Neural progenitor cell (in vitro differentiated cells): ENCODE data around the gene CDH23. TPM values are rescaled to one million over a fixed set of nuclear protein-coding genes. Genes with fewer than 3 reads are reported as not detected.
A peak's percentile ranks its signal among the peaks of the same experiment; 100 is the strongest.

Experiments used
- DNase-seq: peaks from one replicate; pipeline ENCODE4 v3.0.0-alpha.2; 2016; ENCODE audit warnings: low spot score
- H2AFZ ChIP-seq: fragments of 200-600 bp; sonication (generic); replicated peaks from 2 replicates; pipeline ENCODE4 v1.6.1; 2016; ENCODE audit warnings: antibody characterized with exemption
- H3F3A ChIP-seq: fragments of 200-600 bp; sonication (generic); 2 replicates; pipeline ENCODE4 v1.6.1; 2016; ENCODE audit warnings: antibody characterized with exemption, low read depth
- H3K27ac ChIP-seq: fragments of 200-600 bp; sonication (generic); 2 replicates; pipeline ENCODE4 v1.5.1; 2016; ENCODE audit warnings: mild to moderate bottlenecking
- H3K27me3 ChIP-seq: fragments of 200-600 bp; sonication (generic); 2 replicates; pipeline ENCODE4 v1.6.1; 2016; ENCODE audit warnings: mild to moderate bottlenecking, moderate library complexity
- H3K36me3 ChIP-seq: fragments of 200-600 bp; sonication (generic); 2 replicates; pipeline ENCODE4 v1.5.1; 2016
- H3K4me1 ChIP-seq: fragments of 200-600 bp; sonication (generic); 2 replicates; pipeline ENCODE4 v1.6.1; 2016; ENCODE audit warnings: mixed run types
- H3K4me2 ChIP-seq: fragments of 200-600 bp; sonication (generic); 2 replicates; pipeline ENCODE4 v1.6.1; 2016
- H3K4me3 ChIP-seq: fragments of 200-600 bp; sonication (generic); 2 replicates; pipeline ENCODE4 v1.5.1; 2016
- H3K79me2 ChIP-seq: fragments of 200-600 bp; sonication (generic); 2 replicates; pipeline ENCODE4 v1.6.1; 2016; ENCODE audit warnings: low read depth
- H3K9ac ChIP-seq: fragments of 200-600 bp; sonication (generic); 2 replicates; pipeline ENCODE4 v1.6.1; 2016
- H3K9me3 ChIP-seq: fragments of 200-600 bp; sonication (generic); 2 replicates; pipeline ENCODE4 v1.5.1; 2016; ENCODE audit warnings: low read depth
- H4K20me1 ChIP-seq: fragments of 200-600 bp; sonication (generic); 2 replicates; pipeline ENCODE4 v1.6.1; 2016; ENCODE audit warnings: low read depth
- H3K27ac Mint-ChIP-seq: 3 replicates; pipeline ENCODE4 v1.8.0; 2021; ENCODE audit warnings: mixed read lengths
- H3K27me3 Mint-ChIP-seq: 2 replicates; pipeline ENCODE4 v1.8.0; 2022; ENCODE audit warnings: low read depth, mild to moderate bottlenecking, inconsistent platforms, moderate library complexity, mixed read lengths; ENCODE audit not compliant: insufficient read depth
- H3K36me3 Mint-ChIP-seq: 3 replicates; pipeline ENCODE4 v1.8.0; 2021; ENCODE audit warnings: mixed read lengths
- H3K4me1 Mint-ChIP-seq: 3 replicates; pipeline ENCODE4 v1.8.0; 2021; ENCODE audit warnings: mixed read lengths
- H3K4me3 Mint-ChIP-seq: 3 replicates; pipeline ENCODE4 v1.8.0; 2021; ENCODE audit warnings: mild to moderate bottlenecking, moderate library complexity, mixed read lengths
- H3K9me3 Mint-ChIP-seq: 3 replicates; pipeline ENCODE4 v1.8.0; 2020; ENCODE audit warnings: mixed read lengths
- CTCF ChIP-seq: fragments of 200-600 bp; sonication (generic); IDR thresholded peaks from 2 replicates; pipeline ENCODE4 v1.5.1; 2017; ENCODE audit warnings: antibody characterized with exemption, mild to moderate bottlenecking
- EZH2 ChIP-seq: fragments of 200-600 bp; sonication (generic); IDR thresholded peaks from 2 replicates; pipeline ENCODE4 v1.6.1; 2017; ENCODE audit warnings: antibody characterized with exemption, mild to moderate bottlenecking, moderate library complexity
- EZH2phosphoT487 ChIP-seq: fragments of 200-600 bp; sonication (generic); IDR thresholded peaks from 2 replicates; pipeline ENCODE4 v1.6.1; 2017; ENCODE audit warnings: antibody characterized with exemption
- total RNA-seq: library from RNA; depleted of rRNA; stranded (reverse); fragments of >200 nt; gene quantifications from 2 replicates; pipeline ENCODE4 v1.2.3, GENCODE V29; 2015; ENCODE audit warnings: low replicate concordance

CDH23 gene
- total RNA-seq, 1 donor from 2014 or later, result 5.9 TPM

GRCh38 chr10:71685554-71686232, 289.0 kb downstream of the CDH23 start:
- no peak for TF ChIP-seq EZH2
- no peak overlapping the region for H3K27ac ChIP-seq
- H3K9ac ChIP-seq, result no peak overlapping the region
- Mint-ChIP-seq H3K27ac (peak overlapping the region; percentile 79), H3K4me3 (peak overlapping the region; percentile 58), H3K27me3 (peaks cover 13% of the 10 kb centered on the region), H3K9me3 (peaks cover 4% of the 10 kb centered on the region), H3K36me3 (peaks cover 3% of the 10 kb centered on the region), H3K4me1 (peaks cover 36% of the 10 kb centered on the region)
- peak overlapping the region; percentile 61 for H3K4me2 ChIP-seq
- no peaks in the 10 kb centered on the region for H3K36me3 ChIP-seq
- H2AFZ ChIP-seq, result no peak overlapping the region
- no peaks in the 10 kb centered on the region for H3K79me2 ChIP-seq
- peaks cover 4% of the 10 kb centered on the region for H3F3A ChIP-seq
- no peaks in the 10 kb centered on the region for H4K20me1 ChIP-seq
- peak; percentile 25 for DNase-seq
- H3K4me3 ChIP-seq, result no peak overlapping the region
- H3K9me3 ChIP-seq, result no peaks in the 10 kb centered on the region
- no peaks in the 10 kb centered on the region for H3K27me3 ChIP-seq
- peaks cover 19% of the 10 kb centered on the region for H3K4me1 ChIP-seq

- Histone ChIP-seq H3K36me3 (no peaks in the 10 kb centered on the region), H3K4me3 (no peak overlapping the region), H3K9ac (no peak overlapping the region), H3K27ac (no peak overlapping the region), H3K9me3 (no peaks in the 10 kb centered on the region), H3K27me3 (no peaks in the 10 kb centered on the region), H3K79me2 (no peaks in the 10 kb centered on the region), H3K4me1 (peaks cover 19% of the 10 kb centered on the region), H4K20me1 (no peaks in the 10 kb centered on the region), H2AFZ (no peak overlapping the region), H3F3A (peaks cover 4% of the 10 kb centered on the region), H3K4me2 (no peak overlapping the region)
- Mint-ChIP-seq H3K9me3 (peaks cover 4% of the 10 kb centered on the region), H3K36me3 (peaks cover 3% of the 10 kb centered on the region), H3K27ac (peak overlapping the region; percentile 40), H3K4me3 (no peak overlapping the region), H3K4me1 (peaks cover 36% of the 10 kb centered on the region), H3K27me3 (peaks cover 11% of the 10 kb centered on the region)
- no peak for DNase-seq
- TF ChIP-seq EZH2 (no peak), EZH2phosphoT487 (no peak), CTCF (no peak)
Observed at GRCh38 chr10:71687077-71687476, 290.4 kb downstream of the CDH23 start.

GRCh38 chr10:71687480-71687879, 290.8 kb downstream of the CDH23 start:
- Histone ChIP-seq H3K9ac (no peak overlapping the region), H3K36me3 (no peaks in the 10 kb centered on the region), H3K27ac (no peak overlapping the region), H3K4me1 (peaks cover 19% of the 10 kb centered on the region), H3K27me3 (no peaks in the 10 kb centered on the region), H2AFZ (no peak overlapping the region), H3F3A (peaks cover 4% of the 10 kb centered on the region), H3K4me3 (no peak overlapping the region), H4K20me1 (no peaks in the 10 kb centered on the region), H3K4me2 (no peak overlapping the region), H3K79me2 (no peaks in the 10 kb centered on the region), H3K9me3 (no peaks in the 10 kb centered on the region)
- Mint-ChIP-seq H3K9me3 (peaks cover 4% of the 10 kb centered on the region), H3K27ac (no peak overlapping the region), H3K36me3 (peaks cover 3% of the 10 kb centered on the region), H3K4me3 (no peak overlapping the region), H3K4me1 (peaks cover 36% of the 10 kb centered on the region), H3K27me3 (peaks cover 9% of the 10 kb centered on the region)
- TF ChIP-seq EZH2phosphoT487 (no peak), EZH2 (no peak)
- DNase-seq, result no peak

GRCh38 chr10:71688256-71688655, 291.5 kb downstream of the CDH23 start:
- Histone ChIP-seq H3K27me3 (no peaks in the 10 kb centered on the region), H3K36me3 (no peaks in the 10 kb centered on the region), H3K4me2 (no peak overlapping the region), H3K79me2 (no peaks in the 10 kb centered on the region), H3K9ac (no peak overlapping the region), H4K20me1 (no peaks in the 10 kb centered on the region), H3K4me1 (peaks cover 19% of the 10 kb centered on the region), H3K27ac (no peak overlapping the region), H3F3A (peaks cover 4% of the 10 kb centered on the region), H3K4me3 (no peak overlapping the region), H2AFZ (no peak overlapping the region), H3K9me3 (no peaks in the 10 kb centered on the region)
- Mint-ChIP-seq H3K9me3 (peaks cover 4% of the 10 kb centered on the region), H3K4me3 (no peak overlapping the region), H3K27ac (peak overlapping the region; percentile 18), H3K36me3 (peaks cover 3% of the 10 kb centered on the region), H3K27me3 (peaks cover 7% of the 10 kb centered on the region), H3K4me1 (peaks cover 31% of the 10 kb centered on the region)
- DNase-seq, result no peak
- TF ChIP-seq EZH2 (no peak), EZH2phosphoT487 (no peak)
